Activated gamma-delta T cell treated with anti-CD3 and anti-CD28 coated beads, Interleukin-2, amount 50 U/mL, for 16 hours (primary cell): Measurements from ENCODE around the gene MTA3.

Source experiments
- DNase-seq: peaks from one replicate; pipeline ENCODE4 v3.0.0-alpha.2; 2020; ENCODE audit warnings: low read depth

Gene MTA3

GRCh38 chr2:42762823-42763804 lies 194.7 kb downstream of the MTA3 start:
- DNase-seq: no peak

- DNase-seq: no peak
These were observed 195.7 kb downstream of the MTA3 start, which contains the start of gene OXER1 for GRCh38 chr2:42764096-42764495. OXER1 (minus strand) TSS chr2:42764135; CDS start chr2:42764062, 73 bp downstream.

GRCh38 chr2:42764901-42765300 lies 196.5 kb downstream of the MTA3 start:
- no peak for DNase-seq

GRCh38 chr2:42765686-42766085 lies 197.3 kb downstream of the MTA3 start:
- no peak for DNase-seq

- DNase-seq: no peak
These were observed 198.9 kb downstream of the MTA3 start for GRCh38 chr2:42767080-42767898.

GRCh38 chr2:42767899-42768705 lies 199.7 kb downstream of the MTA3 start:
- no peak for DNase-seq

- no peak for DNase-seq
These were observed 200.3 kb downstream of the MTA3 start for GRCh38 chr2:42768706-42769256.

GRCh38 chr2:42769583-42770287 lies 201.3 kb downstream of the MTA3 start:
- no peak for DNase-seq

GRCh38 chr2:42770288-42771131 lies 202.1 kb downstream of the MTA3 start:
- DNase-seq: no peak

GRCh38 chr2:42771546-42772153 lies 203.2 kb downstream of the MTA3 start:
- no peak for DNase-seq

GRCh38 chr2:42775186-42775585 lies 206.8 kb downstream of the MTA3 start:
- DNase-seq: no peak

- no peak for DNase-seq
These were observed 207.4 kb downstream of the MTA3 start for GRCh38 chr2:42775810-42776209.

- DNase-seq: no peak
These were observed 209.7 kb downstream of the MTA3 start for GRCh38 chr2:42777883-42778805.

GRCh38 chr2:42781181-42781580 lies 212.7 kb downstream of the MTA3 start:
- DNase-seq: no peak

GRCh38 chr2:42783511-42783910 lies 215.1 kb downstream of the MTA3 start:
- DNase-seq: no peak

- no peak for DNase-seq
These were observed 215.9 kb downstream of the MTA3 start for GRCh38 chr2:42784204-42784880.

- no peak for DNase-seq
These were observed 218.3 kb downstream of the MTA3 start for GRCh38 chr2:42786561-42787345.
